ENCODE measurements around the gene UBE3D.

UBE3D gene

GRCh38 chr6:83065511-83066192, at the start of gene UBE3D:
Gene UBE3D (minus strand): TSS chr6:83065841. CDS start chr6:83065718, 123 bp downstream.
- DNase-seq, result peak; percentile 72

- DNase-seq, result no peak
These were observed 48.5 kb upstream of the UBE3D start for GRCh38 chr6:83114164-83114563.

- no peak for DNase-seq
These were observed 47.6 kb upstream of the UBE3D start for GRCh38 chr6:83113258-83113657.

GRCh38 chr6:83108378-83108777, 42.7 kb upstream of the UBE3D start:
- no peak for DNase-seq

- DNase-seq, result no peak
These were observed 32.9 kb upstream of the UBE3D start for GRCh38 chr6:83098589-83098988.

GRCh38 chr6:83097675-83098074, 32.0 kb upstream of the UBE3D start:
- no peak for DNase-seq

- DNase-seq, result no peak
These were observed 31.6 kb upstream of the UBE3D start for GRCh38 chr6:83097204-83097603.

- no peak for DNase-seq
These were observed 31.1 kb upstream of the UBE3D start for GRCh38 chr6:83096791-83097190.

GRCh38 chr6:83092756-83093399, 27.2 kb upstream of the UBE3D start:
- DNase-seq, result no peak

GRCh38 chr6:83086751-83087150, 21.1 kb upstream of the UBE3D start:
- DNase-seq, result no peak

GRCh38 chr6:83083476-83083875, 17.8 kb upstream of the UBE3D start:
- no peak for DNase-seq

GRCh38 chr6:83073615-83074014, 8.0 kb upstream of the UBE3D start:
- DNase-seq, result no peak

GRCh38 chr6:83072726-83073125, 7.1 kb upstream of the UBE3D start:
- DNase-seq, result no peak

- DNase-seq, result no peak
These were observed 6.1 kb upstream of the UBE3D start for GRCh38 chr6:83071707-83072106.

GRCh38 chr6:83071023-83071422, 5.4 kb upstream of the UBE3D start:
- DNase-seq, result no peak

GRCh38 chr6:83069633-83070032, 4.0 kb upstream of the UBE3D start:
- no peak for DNase-seq

- no peak for DNase-seq
These were observed 3.0 kb upstream of the UBE3D start for GRCh38 chr6:83068616-83069015.

GRCh38 chr6:83067448-83068439, 2.1 kb upstream of the UBE3D start, which contains the start of gene DOP1A:
Gene DOP1A (plus strand): TSS chr6:83067671. CDS start chr6:83096978, 29,307 bp downstream.
- DNase-seq, result peak; percentile 92

GRCh38 chr6:83062225-83062624, 3.4 kb downstream of the UBE3D start:
- no peak for DNase-seq

GRCh38 chr6:83061190-83061589, 4.5 kb downstream of the UBE3D start:
- DNase-seq, result no peak

GRCh38 chr6:83057705-83058321, 7.8 kb downstream of the UBE3D start:
- DNase-seq, result no peak

GRCh38 chr6:83055366-83055964, 10.2 kb downstream of the UBE3D start:
- DNase-seq, result no peak

- DNase-seq, result no peak
These were observed 12.0 kb downstream of the UBE3D start for GRCh38 chr6:83053678-83054077.
